A673 (cell line): ENCODE measurements around the gene RDH11. TPM values are rescaled to one million over a fixed set of nuclear protein-coding genes. Genes with fewer than 3 reads are reported as not detected.
A peak's percentile ranks its signal among the peaks of the same experiment; 100 is the strongest.

Source experiments
- BruUV-seq: library from RNA; stranded (reverse); fragments of 400-500 nt; replicated peaks from 2 replicates; lab custom pipeline; 2021; lab: Mats Ljungman, UMichigan
- CTCF ChIA-PET: fragments of 300-600 bp; sonication (Branson Sonifier 250); formaldehyde crosslinking; loops from one replicate; lab custom pipeline; 2022; ENCODE audit warnings: antibody characterized with exemption; lab: Charles Lee
- POLR2A ChIA-PET: fragments of 300-600 bp; sonication (Branson Sonifier 250); formaldehyde crosslinking; loops from one replicate; lab custom pipeline; 2022; ENCODE audit warnings: antibody characterized with exemption; ENCODE audit not compliant: low non-redundant PET; lab: Charles Lee
- DNase-seq: peaks from one replicate; pipeline ENCODE4 v3.0.0-alpha.2; 2015; ENCODE audit warnings: low spot score
- H3K27ac ChIP-seq: fragments of 200-600 bp; sonication (generic); 2 replicates; pipeline ENCODE4 v1.5.1; 2016; ENCODE audit warnings: mixed run types, low read depth, mild to moderate bottlenecking, mixed read lengths, antibody characterized with exemption, low read length; ENCODE audit not compliant: poor library complexity, severe bottlenecking
- H3K27me3 ChIP-seq: fragments of 200-600 bp; sonication (generic); replicated peaks from 2 replicates; pipeline ENCODE4 v1.6.1; 2017; ENCODE audit warnings: mixed run types, low read depth, mild to moderate bottlenecking, mixed read lengths, antibody characterized with exemption, low read length; ENCODE audit not compliant: insufficient read depth, poor library complexity
- H3K36me3 ChIP-seq: fragments of 200-600 bp; sonication (generic); 2 replicates; pipeline ENCODE4 v1.6.1; 2016; ENCODE audit warnings: mixed run types, mild to moderate bottlenecking, mixed read lengths, antibody characterized with exemption, low read length; ENCODE audit not compliant: insufficient read depth, poor library complexity, severe bottlenecking
- H3K4me1 ChIP-seq: fragments of 200-600 bp; sonication (generic); 2 replicates; pipeline ENCODE4 v1.6.1; 2017; ENCODE audit warnings: mixed run types, mild to moderate bottlenecking, mixed read lengths, antibody characterized with exemption, low read length; ENCODE audit not compliant: insufficient read depth, poor library complexity, severe bottlenecking
- H3K4me3 ChIP-seq: fragments of 200-600 bp; sonication (generic); 2 replicates; pipeline ENCODE4 v1.5.1; 2016; ENCODE audit warnings: low read depth, mixed run types, mild to moderate bottlenecking, mixed read lengths, low read length; ENCODE audit not compliant: poor library complexity, severe bottlenecking
- H3K9me3 ChIP-seq: fragments of 200-600 bp; sonication (generic); 2 replicates; pipeline ENCODE4 v1.6.1; 2016; ENCODE audit warnings: mixed run types, low read depth, mild to moderate bottlenecking, mixed read lengths, antibody characterized with exemption, low read length; ENCODE audit not compliant: poor library complexity, severe bottlenecking
- CTCF ChIP-seq: fragments of 300-800, 200-600 bp; sonication (generic); conservative IDR thresholded peaks from 2 replicates; pipeline ENCODE4 v1.5.1; 2017; ENCODE audit warnings: low read depth, mild to moderate bottlenecking, antibody characterized with exemption, low read length, moderate library complexity, mixed read lengths
- EZH2 ChIP-seq: fragments of 200-600 bp; sonication (generic); IDR thresholded peaks from 2 replicates; pipeline ENCODE4 v1.6.1; 2017; ENCODE audit warnings: borderline replicate concordance, low read depth, mild to moderate bottlenecking, mixed read lengths, antibody characterized with exemption, low read length; ENCODE audit not compliant: poor library complexity, severe bottlenecking
- intact Hi-C: fragments of 100-400 bp; cut with micrococcal nuclease; formaldehyde crosslinking; loops from one replicate; pipeline ENCODE4 v1.10.0; 2022; ENCODE audit not compliant: unreplicated experiment
- total RNA-seq: library from RNA; stranded (reverse); gene quantifications from 2 replicates; pipeline ENCODE4 v1.2.3, GENCODE V29; 2021

Gene RDH11
- total RNA-seq, 1 experiment from 2014 or later: 107 TPM

- no peaks in the 10 kb centered on the region for H3K27me3 ChIP-seq
- TF ChIP-seq EZH2 (no peak), CTCF (0 out of 2 replicates have a peak, but pooled peaks have one; percentile 18)
- peak; percentile 85 for DNase-seq
- H3K4me1 ChIP-seq: peaks cover 13% of the 10 kb centered on the region
- peaks cover 30% of the 10 kb centered on the region for H3K36me3 ChIP-seq
- H3K4me3 ChIP-seq: peak overlapping the region; percentile 98
- intact Hi-C loops: no loop called here
- ChIA-PET POLR2A (no interaction called here), CTCF (no interaction called here)
- peak overlapping the region; percentile 100 for H3K27ac ChIP-seq
- H3K9me3 ChIP-seq: no peaks in the 10 kb centered on the region
- no TSS peak for BruUV-seq
These were observed 21.5 kb downstream of the RDH11 start for GRCh38 chr14:67674139-67674479.

- DNase-seq: no peak
These were observed 22.1 kb downstream of the RDH11 start for GRCh38 chr14:67673451-67673850.

GRCh38 chr14:67668559-67668958 is 27.0 kb downstream of the RDH11 start:
- BruUV-seq: no TSS peak
- peaks cover 6% of the 10 kb centered on the region for H3K4me1 ChIP-seq
- ChIA-PET POLR2A (interaction anchor here (0.6 kb wide), 1 partner anchor 77 kb away, joined by 4 read pairs; no protein-coding TSS in a partner anchor), CTCF (no interaction called here)
- no peak for TF ChIP-seq CTCF
- no peak for TF ChIP-seq EZH2
- H3K27ac ChIP-seq: no peak overlapping the region
- no peak for DNase-seq
- H3K9me3 ChIP-seq: no peaks in the 10 kb centered on the region
- intact Hi-C loops: no loop called here
- no peaks in the 10 kb centered on the region for H3K36me3 ChIP-seq
- no peak overlapping the region for H3K4me3 ChIP-seq
- H3K27me3 ChIP-seq: no peaks in the 10 kb centered on the region

More at GRCh38 chr14:67673451-67673850, 22.1 kb downstream of the RDH11 start:
- H3K4me1 ChIP-seq: peaks cover 13% of the 10 kb centered on the region
- H3K4me3 ChIP-seq: peak overlapping the region; percentile 98
- CTCF ChIA-PET: no interaction called here
- no peak for TF ChIP-seq CTCF
- no peak for TF ChIP-seq EZH2
- intact Hi-C loops: no loop called here
- H3K27me3 ChIP-seq: no peaks in the 10 kb centered on the region
- H3K9me3 ChIP-seq: no peaks in the 10 kb centered on the region
- peaks cover 24% of the 10 kb centered on the region for H3K36me3 ChIP-seq
- POLR2A ChIA-PET: no interaction called here
- peak overlapping the region; percentile 100 for H3K27ac ChIP-seq
- TSS peak; percentile 35 for BruUV-seq
